GM21381 (cell line): ENCODE data around the gene OGFOD2.

Source experiments
- ATAC-seq: cut with Tn5 transposase; IDR thresholded peaks from one replicate; pipeline ENCODE4 v1.9.1; 2021; ENCODE audit warnings: mild to moderate bottlenecking, moderate library complexity; ENCODE audit not compliant: unreplicated experiment

The OGFOD2 gene

GRCh38 chr12:122988036-122988435, 13.0 kb downstream of the OGFOD2 start:
- no peak for ATAC-seq

DNA sequence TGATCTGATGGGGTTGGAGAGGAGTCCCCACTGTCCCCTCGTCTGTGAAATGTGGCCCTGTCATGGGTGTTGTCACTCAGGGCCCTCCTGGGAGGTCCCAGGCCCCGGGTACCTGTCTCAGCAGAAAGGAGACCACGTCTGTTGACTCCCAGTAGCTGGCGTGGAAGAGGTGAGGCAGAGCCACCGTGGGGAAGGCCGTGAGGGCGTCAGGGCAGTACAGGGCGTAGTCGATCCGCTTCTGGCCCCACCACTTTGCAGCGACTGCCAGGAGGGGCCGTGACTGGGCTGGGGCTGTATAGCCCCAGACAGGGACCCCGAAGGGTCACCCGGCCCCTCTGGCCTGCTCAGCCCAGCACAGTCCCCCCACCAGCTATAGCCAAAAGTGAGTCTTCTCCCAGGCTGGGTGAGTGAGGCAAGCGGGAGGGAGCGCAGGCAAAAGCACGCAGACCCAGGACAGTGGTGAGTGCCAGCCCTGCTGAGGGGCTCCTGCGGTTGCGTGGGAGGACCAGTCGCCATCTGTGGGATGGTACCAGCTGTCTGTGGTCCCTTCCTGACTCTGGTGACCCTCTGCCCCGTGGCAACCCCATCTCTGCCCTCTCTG, 13.7 kb downstream of the OGFOD2 start:
- no peak for ATAC-seq

DNA sequence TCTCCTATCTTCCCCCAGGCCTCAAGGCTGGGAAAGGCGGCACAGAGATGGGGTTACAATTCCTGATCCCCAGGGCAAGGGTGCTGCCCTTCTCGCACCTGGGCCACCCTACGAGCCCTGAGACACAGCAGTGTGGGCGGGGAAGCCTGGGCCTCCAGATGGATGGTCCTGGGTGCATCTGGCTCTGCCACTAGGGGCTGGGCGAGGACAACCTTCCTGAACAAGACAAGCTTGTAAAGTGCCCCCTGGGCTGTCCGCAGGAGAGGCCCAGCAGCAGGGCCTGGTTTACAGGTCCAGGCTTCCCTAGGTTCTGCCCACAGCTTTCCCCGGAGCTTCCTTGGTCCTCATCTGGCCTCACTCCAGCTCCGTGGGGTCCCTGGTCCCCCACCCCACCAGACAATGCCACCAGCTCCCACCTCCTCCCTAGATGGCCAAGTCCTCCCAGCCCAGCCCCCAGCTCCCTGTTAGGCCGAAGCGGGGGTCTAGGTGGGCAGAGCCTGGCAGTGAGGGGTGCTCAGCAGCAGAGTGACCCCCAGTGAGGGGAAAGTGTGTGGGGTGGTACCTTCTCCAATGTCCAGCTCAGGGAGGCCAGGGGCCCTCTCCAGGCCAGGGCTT, 14.3 kb downstream of the OGFOD2 start:
- no peak for ATAC-seq

- no peak for ATAC-seq
These were observed 14.9 kb downstream of the OGFOD2 start for GRCh38 chr12:122989874-122990419.

GRCh38 chr12:122990561-122990960, 15.5 kb downstream of the OGFOD2 start:
- no peak for ATAC-seq

GRCh38 chr12:122990961-122991622, 16.0 kb downstream of the OGFOD2 start:
- ATAC-seq, result no peak

DNA sequence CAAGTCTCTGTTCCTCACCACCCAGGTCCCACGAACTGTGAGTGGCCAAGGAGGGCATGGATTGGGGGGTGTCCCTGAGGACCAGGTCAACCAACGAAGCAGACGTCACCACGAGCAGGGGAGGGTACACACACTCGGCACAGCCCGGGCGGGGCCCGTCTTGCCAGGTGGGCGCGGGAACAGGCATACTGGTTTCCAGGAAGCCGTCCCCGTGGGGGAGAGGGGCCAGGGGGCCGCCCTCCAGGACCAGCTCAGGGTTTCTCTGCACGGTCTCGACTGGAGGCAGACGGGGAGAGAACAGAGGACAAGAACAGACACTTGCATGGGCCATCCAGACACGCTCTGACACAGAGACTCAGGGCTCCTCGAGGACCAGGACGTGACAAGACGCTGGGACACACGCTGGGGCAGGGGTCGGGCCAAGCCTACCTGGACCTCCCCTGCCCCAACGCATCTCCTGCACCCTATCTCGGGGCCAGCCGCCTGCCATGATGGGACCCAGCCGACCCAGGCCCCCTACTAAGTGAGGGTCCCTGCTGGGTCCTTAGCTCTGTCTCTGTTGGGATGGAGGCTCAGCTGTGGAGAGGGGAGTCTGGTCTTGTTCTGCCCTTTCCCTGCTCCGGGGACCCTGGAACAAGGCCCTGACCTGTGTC, 16.7 kb downstream of the OGFOD2 start:
- ATAC-seq, result no peak

DNA sequence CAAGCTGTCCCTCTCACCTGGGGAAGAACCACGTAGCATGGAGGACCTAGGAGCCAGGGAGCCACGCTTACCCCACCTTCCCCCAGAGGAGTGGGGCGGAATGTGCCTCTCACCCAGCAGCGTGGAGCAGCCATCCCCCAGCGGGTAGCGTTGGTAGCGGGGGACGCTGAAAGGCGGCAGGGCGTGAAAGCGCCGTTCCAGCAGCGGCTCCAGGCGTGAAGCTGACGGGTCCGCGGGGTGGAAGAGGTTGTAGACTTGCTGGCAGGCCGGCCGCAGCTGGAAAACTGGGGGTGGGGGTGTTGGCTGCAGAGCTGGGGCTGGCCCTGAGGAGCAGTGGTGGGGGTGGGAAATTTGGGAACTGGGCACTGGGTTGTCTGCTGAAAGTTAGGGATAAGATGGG, 17.3 kb downstream of the OGFOD2 start:
- no peak for ATAC-seq

GRCh38 chr12:122994140-122994675, 19.2 kb downstream of the OGFOD2 start:
- no peak for ATAC-seq

- ATAC-seq, result no peak
These were observed 19.9 kb downstream of the OGFOD2 start for GRCh38 chr12:122994781-122995502.

GRCh38 chr12:122995503-122996187, 20.6 kb downstream of the OGFOD2 start:
- ATAC-seq, result no peak

DNA sequence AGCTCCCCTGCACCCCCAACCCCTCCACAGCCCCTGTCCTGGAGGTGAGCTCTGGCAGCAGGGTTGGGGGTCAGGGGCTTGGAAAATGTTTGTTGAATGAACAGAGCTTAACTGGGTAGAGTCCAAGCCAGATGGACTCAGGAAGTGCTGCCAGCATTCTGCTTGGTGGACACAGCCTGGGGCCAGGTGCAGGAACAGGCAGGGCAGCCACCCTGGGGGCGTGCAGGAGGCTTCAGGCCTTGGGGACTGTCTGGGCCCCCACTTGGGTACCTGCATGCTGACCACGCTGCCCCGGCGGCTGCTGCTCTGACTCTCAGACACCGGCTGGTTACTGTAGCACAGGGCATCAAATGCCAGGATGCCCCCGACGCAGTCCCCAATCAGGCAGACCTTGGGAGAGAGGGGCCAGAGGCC, 21.2 kb downstream of the OGFOD2 start:
- no peak for ATAC-seq

GRCh38 chr12:122996621-122997342, 21.7 kb downstream of the OGFOD2 start:
- no peak for ATAC-seq

DNA sequence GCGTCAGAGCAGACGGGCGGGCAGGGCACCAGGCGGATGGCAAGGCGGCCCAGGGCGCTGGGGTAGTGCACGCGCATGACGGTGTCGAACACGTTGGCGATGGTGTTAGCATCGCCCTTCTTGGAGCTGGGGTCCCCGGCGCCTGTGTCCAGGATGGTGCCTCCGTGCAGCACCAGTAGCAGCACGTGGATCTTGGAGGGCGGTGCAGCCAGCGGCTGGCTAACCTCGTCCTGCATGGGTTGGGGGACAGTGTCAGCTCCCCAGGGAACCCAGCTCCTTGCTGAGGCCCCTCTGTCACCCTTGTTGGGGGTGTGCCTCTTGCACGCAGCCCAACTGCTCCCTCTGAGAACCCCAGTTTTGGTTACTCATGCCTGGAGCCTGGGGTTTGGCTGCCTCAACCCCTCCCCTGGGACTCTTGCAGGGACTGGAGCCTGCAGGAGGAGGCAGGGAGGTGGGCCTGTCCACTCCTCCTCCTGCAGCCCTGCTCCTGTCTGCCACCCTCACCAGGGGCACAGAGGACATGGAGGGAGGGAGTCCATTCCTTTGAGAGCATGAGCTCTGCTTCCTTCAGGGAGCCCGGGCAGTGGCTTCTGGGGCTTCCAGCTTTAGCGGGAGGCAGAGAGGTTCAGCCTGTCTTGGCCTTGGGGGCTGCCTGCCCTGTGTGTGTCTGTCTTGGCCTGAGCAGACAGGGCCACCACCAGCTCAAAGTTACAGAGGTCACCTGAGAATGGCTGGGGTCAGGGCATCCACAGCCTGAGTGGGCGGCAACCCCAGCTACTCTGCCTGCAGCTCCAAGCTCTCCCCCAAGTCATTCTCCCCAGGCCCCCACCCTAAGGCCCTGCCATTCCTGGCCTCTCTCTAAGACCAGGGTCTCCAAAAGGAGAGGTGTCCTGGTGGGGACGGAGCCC, 22.6 kb downstream of the OGFOD2 start:
- no peak for ATAC-seq

GRCh38 chr12:122998316-122998715, 23.3 kb downstream of the OGFOD2 start:
- no peak for ATAC-seq

- ATAC-seq, result no peak
These were observed 24.3 kb downstream of the OGFOD2 start for GRCh38 chr12:122999196-122999946.

- ATAC-seq, result no peak
These were observed 25.0 kb downstream of the OGFOD2 start for GRCh38 chr12:122999986-123000420.

DNA sequence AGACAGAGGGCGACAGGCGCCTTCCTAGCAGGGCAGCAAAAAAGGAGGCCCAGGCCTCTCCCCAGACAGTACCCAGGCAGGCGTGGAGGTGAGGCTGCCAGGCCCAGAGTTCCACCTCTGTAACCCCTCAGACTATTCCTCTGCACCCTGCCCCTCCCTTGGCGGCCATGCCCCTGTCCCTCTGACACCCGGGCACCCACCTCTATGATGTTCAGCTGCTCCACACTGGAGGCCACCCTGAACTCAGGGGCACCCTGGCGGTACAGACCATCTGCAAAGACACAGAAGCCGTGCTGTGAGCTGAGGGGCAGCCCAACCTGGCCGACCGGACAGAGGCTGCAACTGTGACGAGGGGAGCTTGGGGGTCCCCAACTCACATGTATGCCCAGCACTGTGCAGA, 25.5 kb downstream of the OGFOD2 start:
- no peak for ATAC-seq
